GM19239 (cell line): Measurements from ENCODE around the gene HOXC6.

Source experiments
- DNase-seq: peaks from one replicate; pipeline ENCODE4 v3.0.0; 2011; ENCODE audit warnings: low spot score; ENCODE audit not compliant: insufficient read length
- FAIRE-seq: peaks from 2 replicates; lab custom pipeline; 2011; peaks lifted over from hg19 to GRCh38; lab: Jason Lieb, UNC

HOXC6 gene

GRCh38 chr12:54012631-54013409, 15.4 kb upstream of the HOXC6 start:
- FAIRE-seq, result no peak
- DNase-seq, result no peak

- no peak for DNase-seq
- no peak for FAIRE-seq
Measured at GRCh38 chr12:54014377-54015017, 13.7 kb upstream of the HOXC6 start.

GRCh38 chr12:54015018-54015931, 13.0 kb upstream of the HOXC6 start:
- DNase-seq, result no peak
- FAIRE-seq, result no peak

GRCh38 chr12:54016051-54016450, 12.2 kb upstream of the HOXC6 start:
- FAIRE-seq, result no peak
- DNase-seq, result no peak

- DNase-seq, result no peak
- no peak for FAIRE-seq
Measured at GRCh38 chr12:54016478-54016964, 11.7 kb upstream of the HOXC6 start.

- DNase-seq (no peak), FAIRE-seq (no peak)
Measured at GRCh38 chr12:54017027-54017788, 11.0 kb upstream of the HOXC6 start.

- FAIRE-seq (peak; percentile 77), DNase-seq (peak; percentile 93)
Measured at GRCh38 chr12:54017878-54018467, 10.3 kb upstream of the HOXC6 start.

- FAIRE-seq (no peak), DNase-seq (no peak)
Measured at GRCh38 chr12:54018468-54018984, 9.7 kb upstream of the HOXC6 start.

- FAIRE-seq (no peak), DNase-seq (no peak)
Measured at GRCh38 chr12:54019091-54019811, 9.0 kb upstream of the HOXC6 start.

GRCh38 chr12:54019924-54020590, 8.2 kb upstream of the HOXC6 start:
- DNase-seq (no peak), FAIRE-seq (no peak)

GRCh38 chr12:54020591-54021405, 7.4 kb upstream of the HOXC6 start:
- FAIRE-seq (no peak), DNase-seq (no peak)

GRCh38 chr12:54021432-54022013, 6.7 kb upstream of the HOXC6 start:
- no peak for FAIRE-seq
- no peak for DNase-seq

GRCh38 chr12:54022960-54023884, 5.0 kb upstream of the HOXC6 start:
- no peak for FAIRE-seq
- DNase-seq, result no peak

GRCh38 chr12:54024127-54024526, 4.1 kb upstream of the HOXC6 start:
- DNase-seq, result no peak
- FAIRE-seq, result no peak

GRCh38 chr12:54024581-54025305, 3.5 kb upstream of the HOXC6 start:
- FAIRE-seq, result no peak
- no peak for DNase-seq
